ENCODE measurements around the gene MYL12B. TPM values are rescaled to one million over a fixed set of nuclear protein-coding genes. Genes with fewer than 3 reads are reported as not detected.
A peak's percentile ranks its signal among the peaks of the same experiment; 100 is the strongest.

Gene MYL12B
- total RNA-seq, 2 experiments from 2014 or later: 234 to 235 TPM

DNA sequence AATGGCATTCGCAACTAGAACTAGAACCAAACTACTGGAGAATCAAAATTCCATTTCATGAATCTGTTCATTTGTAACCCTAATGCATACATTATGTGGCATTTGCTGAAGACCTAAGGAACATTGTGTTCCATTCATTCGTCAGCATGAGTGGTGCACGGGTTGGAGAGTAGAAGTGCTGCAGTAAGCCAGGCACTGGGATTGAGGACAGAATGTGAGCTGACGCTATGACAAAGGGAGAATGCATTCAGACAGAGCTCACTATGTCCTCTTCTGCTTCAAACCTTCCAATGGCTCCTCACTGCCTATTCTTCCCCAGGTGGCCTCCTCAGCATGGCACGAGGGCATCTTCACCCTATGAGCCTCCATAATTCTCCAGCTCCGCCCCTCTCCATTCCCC is 35.9 kb upstream of the MYL12B start:
- H3K4me1 Mint-ChIP-seq: peaks cover 7% of the 10 kb centered on the region
- no peak overlapping the region for H3K4me3 Mint-ChIP-seq
- H3K27ac Mint-ChIP-seq: no peak overlapping the region
- DNase-seq: no peak
- H3K27me3 Mint-ChIP-seq: no peaks in the 10 kb centered on the region
- no peaks in the 10 kb centered on the region for H3K9me3 Mint-ChIP-seq
- peaks cover 2% of the 10 kb centered on the region for H3K36me3 Mint-ChIP-seq

- Mint-ChIP-seq H3K27ac (no peak overlapping the region), H3K27me3 (no peaks in the 10 kb centered on the region), H3K4me1 (peaks cover 3% of the 10 kb centered on the region), H3K4me3 (no peak overlapping the region), H3K9me3 (no peaks in the 10 kb centered on the region), H3K36me3 (peaks cover 2% of the 10 kb centered on the region)
- DNase-seq: no peak
These were observed 31.3 kb upstream of the MYL12B start for GRCh38 chr18:3230401-3231334.

- Mint-ChIP-seq H3K4me1 (peaks cover 3% of the 10 kb centered on the region), H3K27me3 (no peaks in the 10 kb centered on the region), H3K9me3 (no peaks in the 10 kb centered on the region), H3K4me3 (no peak overlapping the region), H3K36me3 (no peaks in the 10 kb centered on the region), H3K27ac (no peak overlapping the region)
- no peak for DNase-seq
These were observed 28.9 kb upstream of the MYL12B start for GRCh38 chr18:3233004-3233403.

GRCh38 chr18:3233433-3234168 is 28.3 kb upstream of the MYL12B start:
- Mint-ChIP-seq H3K9me3 (no peaks in the 10 kb centered on the region), H3K4me1 (peaks cover 3% of the 10 kb centered on the region), H3K4me3 (no peak overlapping the region), H3K27ac (no peak overlapping the region), H3K27me3 (no peaks in the 10 kb centered on the region), H3K36me3 (no peaks in the 10 kb centered on the region)
- DNase-seq: no peak

GRCh38 chr18:3234457-3234856 is 27.5 kb upstream of the MYL12B start:
- no peaks in the 10 kb centered on the region for H3K9me3 Mint-ChIP-seq
- DNase-seq: no peak
- no peaks in the 10 kb centered on the region for H3K36me3 Mint-ChIP-seq
- H3K27me3 Mint-ChIP-seq: no peaks in the 10 kb centered on the region
- no peak overlapping the region for H3K27ac Mint-ChIP-seq
- H3K4me3 Mint-ChIP-seq: no peak overlapping the region
- peaks cover 3% of the 10 kb centered on the region for H3K4me1 Mint-ChIP-seq

DNA sequence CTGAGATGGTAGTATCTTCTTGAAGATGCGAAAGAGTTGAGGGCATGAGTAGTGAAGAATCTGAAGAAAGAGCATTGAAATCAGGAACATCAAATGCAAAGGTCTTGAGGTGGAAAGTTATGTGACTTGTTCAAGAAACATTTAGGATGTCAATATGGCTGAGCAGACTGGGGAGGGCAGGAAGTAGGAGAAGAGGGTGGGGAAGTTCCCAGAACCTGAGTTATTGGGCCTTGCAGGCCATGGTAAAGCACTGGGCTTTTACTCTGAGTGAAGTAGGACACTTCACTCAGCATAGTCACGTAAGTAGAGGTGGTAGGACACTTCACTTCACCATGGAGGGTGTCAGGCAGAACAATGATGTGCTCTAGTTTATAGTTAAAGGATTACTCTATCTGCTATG is 26.1 kb upstream of the MYL12B start:
- Mint-ChIP-seq H3K27me3 (no peaks in the 10 kb centered on the region), H3K36me3 (peaks cover 7% of the 10 kb centered on the region), H3K4me1 (no peaks in the 10 kb centered on the region), H3K27ac (no peak overlapping the region), H3K9me3 (peaks cover 6% of the 10 kb centered on the region), H3K4me3 (no peak overlapping the region)
- DNase-seq: no peak

GRCh38 chr18:3236470-3236869 is 25.5 kb upstream of the MYL12B start:
- Mint-ChIP-seq H3K4me1 (no peaks in the 10 kb centered on the region), H3K9me3 (peaks cover 7% of the 10 kb centered on the region), H3K27me3 (no peaks in the 10 kb centered on the region), H3K27ac (no peak overlapping the region), H3K4me3 (no peak overlapping the region), H3K36me3 (peaks cover 14% of the 10 kb centered on the region)
- no peak for DNase-seq

- no peak for DNase-seq
- Mint-ChIP-seq H3K27ac (no peak overlapping the region), H3K27me3 (no peaks in the 10 kb centered on the region), H3K4me3 (no peak overlapping the region), H3K9me3 (peaks cover 14% of the 10 kb centered on the region), H3K36me3 (peaks cover 23% of the 10 kb centered on the region), H3K4me1 (peaks cover under 1% of the 10 kb centered on the region)
These were observed 23.2 kb upstream of the MYL12B start for GRCh38 chr18:3238742-3239141.

GRCh38 chr18:3245185-3245564 is 16.8 kb upstream of the MYL12B start:
- DNase-seq: no peak
- Mint-ChIP-seq H3K27me3 (no peaks in the 10 kb centered on the region), H3K36me3 (peaks cover 44% of the 10 kb centered on the region), H3K27ac (no peak overlapping the region), H3K4me3 (peak overlapping the region; percentile 83), H3K9me3 (peaks cover 14% of the 10 kb centered on the region), H3K4me1 (peaks cover 23% of the 10 kb centered on the region)

DNA sequence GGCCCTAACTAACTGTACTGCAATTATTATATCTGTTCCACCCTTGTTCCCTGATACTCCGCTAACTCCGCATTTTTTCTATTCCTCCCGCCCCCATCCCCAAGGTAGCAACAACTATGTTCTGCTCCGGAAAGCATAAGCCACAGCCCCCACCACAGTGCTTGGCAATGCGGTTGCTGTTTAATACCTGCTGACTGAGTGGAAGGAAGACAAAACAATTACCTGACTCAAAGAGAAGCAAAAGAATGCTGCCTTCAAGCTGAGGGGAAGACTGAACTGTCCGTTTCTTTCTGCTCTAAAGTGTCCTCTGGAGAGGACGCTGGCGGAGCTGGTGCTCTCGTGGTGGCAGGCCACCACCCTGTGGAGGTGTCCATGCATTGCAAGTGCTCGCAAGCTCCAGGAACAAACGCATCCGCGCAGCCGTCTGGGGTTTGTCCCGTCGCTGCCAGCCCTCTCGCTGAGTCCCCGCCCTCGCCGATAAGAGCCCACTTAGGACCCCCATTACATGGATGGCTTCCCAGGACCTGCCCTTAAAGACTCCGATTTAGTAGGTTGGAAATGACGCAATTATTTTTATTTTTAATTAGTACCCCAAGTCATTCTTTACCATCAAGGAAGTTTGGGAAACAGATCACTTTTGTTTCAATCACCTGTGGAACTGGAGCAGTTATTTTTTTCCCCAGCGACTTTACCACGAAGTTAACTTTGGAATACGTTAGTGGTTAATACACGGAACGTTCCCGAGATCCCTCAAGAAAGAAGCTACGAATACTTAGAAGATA is 15.9 kb upstream of the MYL12B start:
- H3K27me3 Mint-ChIP-seq: no peaks in the 10 kb centered on the region
- H3K9me3 Mint-ChIP-seq: peaks cover 7% of the 10 kb centered on the region
- peak; percentile 86 for DNase-seq
- H3K27ac Mint-ChIP-seq: peak overlapping the region; percentile 92
- peak overlapping the region; percentile 83 for H3K4me3 Mint-ChIP-seq
- H3K4me1 Mint-ChIP-seq: peaks cover 28% of the 10 kb centered on the region
- H3K36me3 Mint-ChIP-seq: peaks cover 40% of the 10 kb centered on the region

- Mint-ChIP-seq H3K4me1 (peaks cover 34% of the 10 kb centered on the region), H3K27ac (peak overlapping the region; percentile 92)
These were observed 15.2 kb upstream of the MYL12B start for GRCh38 chr18:3246635-3247239.

GRCh38 chr18:3247240-3248061 is 14.5 kb upstream of the MYL12B start, which contains the start of gene MYL12A:
TSS of gene MYL12A (plus strand) at chr18:3247801. CDS start at chr18:3253248, 5,447 bp downstream.
- Mint-ChIP-seq H3K4me3 (peak within 1 kb of the TSS; percentile 83), H3K27me3 (no peaks in the 10 kb centered on the region), H3K4me1 (peaks cover 40% of the 10 kb centered on the region), H3K27ac (peak within 1 kb of the TSS; percentile 92), H3K36me3 (peaks cover 26% of the 10 kb centered on the region), H3K9me3 (no peaks in the 10 kb centered on the region)
- DNase-seq: peak; percentile 98

More at GRCh38 chr18:3246635-3247239, 15.2 kb upstream of the MYL12B start:
- H3K4me3 Mint-ChIP-seq: peak overlapping the region; percentile 83
- H3K27me3 Mint-ChIP-seq: no peaks in the 10 kb centered on the region
- peaks cover 33% of the 10 kb centered on the region for H3K36me3 Mint-ChIP-seq
- DNase-seq: no peak
- peaks cover 6% of the 10 kb centered on the region for H3K9me3 Mint-ChIP-seq

GRCh38 chr18:3248062-3248657 is 13.8 kb upstream of the MYL12B start:
- H3K9me3 Mint-ChIP-seq: no peaks in the 10 kb centered on the region
- H3K36me3 Mint-ChIP-seq: peaks cover 30% of the 10 kb centered on the region
- H3K27ac Mint-ChIP-seq: peak overlapping the region; percentile 92
- no peaks in the 10 kb centered on the region for H3K27me3 Mint-ChIP-seq
- no peak for DNase-seq
- peaks cover 47% of the 10 kb centered on the region for H3K4me1 Mint-ChIP-seq
- H3K4me3 Mint-ChIP-seq: peak overlapping the region; percentile 83

All from activated naive CD8-positive, alpha-beta T cell treated with anti-CD3 and anti-CD28 coated beads for 36 hours (primary cell).